Measurements from ENCODE around the gene NRXN3. TPM values are rescaled to one million over a fixed set of nuclear protein-coding genes. Genes with fewer than 3 reads are reported as not detected.
"Not testable (repeated sequence)": the region's sequence is repeated elsewhere in the genome, so short reads cannot be mapped to it uniquely, and the experiment has no call there.

NRXN3 gene
- total RNA-seq, 1 donor from 2014 or later: 2.5 TPM

- DNase-seq: no peak
These were observed 913.2 kb downstream of the NRXN3 start for GRCh38 chr14:79083356-79083755.

- DNase-seq: no peak
These were observed 914.7 kb downstream of the NRXN3 start for GRCh38 chr14:79084861-79085260.

- no peak for DNase-seq
These were observed 919.4 kb downstream of the NRXN3 start for GRCh38 chr14:79089576-79089975.

GRCh38 chr14:79090641-79091180, 920.5 kb downstream of the NRXN3 start:
- no peak for DNase-seq

- DNase-seq: no peak
These were observed 921.3 kb downstream of the NRXN3 start for GRCh38 chr14:79091381-79091963.

DNA sequence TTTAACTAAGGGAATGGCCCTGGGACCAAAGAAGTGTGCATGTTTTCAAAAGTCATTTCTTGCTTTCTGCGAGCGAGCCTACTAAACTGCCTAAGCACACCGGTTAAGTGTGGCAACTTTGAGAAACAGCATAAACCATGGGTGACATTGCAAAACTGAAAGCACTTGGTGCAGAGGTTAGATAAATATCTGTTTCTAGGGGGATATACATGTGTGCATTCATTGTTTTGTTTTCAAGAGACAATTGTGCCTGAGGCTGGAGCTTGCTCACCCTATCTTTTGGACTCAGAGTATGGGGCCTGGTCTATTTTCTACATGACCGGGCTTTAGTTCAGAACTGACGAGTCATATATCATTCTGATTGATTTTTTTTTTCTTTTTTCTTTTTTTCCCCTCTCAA, 923.4 kb downstream of the NRXN3 start:
- DNase-seq: no peak

DNA sequence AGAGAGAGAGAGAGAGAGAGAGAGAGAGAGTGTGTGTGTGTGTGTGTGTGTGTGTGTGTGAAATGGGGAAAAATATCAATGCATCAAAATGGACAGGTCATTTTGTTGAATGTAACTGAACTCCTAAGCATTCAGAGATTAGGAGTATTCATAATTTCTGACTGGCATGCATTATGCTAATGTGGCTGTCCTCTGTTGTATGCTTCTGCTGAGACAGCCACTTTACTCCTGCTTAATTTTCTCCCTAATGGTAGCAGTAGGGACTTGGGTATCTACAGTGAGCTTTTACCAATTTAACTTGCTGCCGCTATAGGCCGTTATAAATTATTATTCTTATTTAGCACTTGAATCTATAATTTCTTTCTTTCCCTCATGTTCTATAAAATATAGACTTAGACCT, 924.8 kb downstream of the NRXN3 start:
- no peak for DNase-seq

DNA sequence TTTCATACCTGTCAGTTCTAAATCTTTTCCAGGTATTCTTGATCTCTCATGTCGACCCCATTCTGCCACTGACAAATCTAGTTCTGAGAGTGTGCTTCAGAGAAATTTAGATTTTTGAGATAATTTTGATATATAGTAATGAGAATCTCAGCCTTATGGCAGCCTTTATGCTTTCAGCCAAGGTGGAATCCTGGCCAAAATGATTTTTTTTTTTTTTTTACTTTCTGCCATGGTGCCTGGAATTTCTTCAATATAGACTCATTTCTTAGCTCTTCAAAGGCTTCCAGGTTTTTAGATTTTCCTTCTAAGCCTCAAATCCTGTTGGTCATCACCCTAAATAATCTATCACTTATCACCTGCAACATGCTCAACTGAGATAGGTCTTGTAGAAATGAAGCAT, 926.6 kb downstream of the NRXN3 start:
- DNase-seq: no peak

DNA sequence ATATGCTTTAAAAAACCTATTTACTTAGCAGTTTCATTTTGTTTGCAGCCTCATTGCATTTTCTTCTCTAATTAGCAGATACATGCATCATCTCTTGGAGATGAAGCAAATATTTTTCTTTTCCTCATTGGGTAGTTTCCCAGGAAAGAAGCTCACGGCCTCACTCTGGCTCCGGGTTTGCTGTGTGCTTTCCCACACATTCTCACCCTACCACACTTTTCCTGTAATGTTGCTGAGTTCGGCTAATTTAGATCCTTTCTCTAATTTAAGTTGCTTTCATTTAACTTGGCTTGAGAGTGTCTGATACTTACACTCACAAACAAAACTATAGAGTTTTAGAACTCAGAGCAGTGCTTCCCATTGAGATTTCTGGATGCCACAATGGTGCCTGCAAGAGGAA, 928.2 kb downstream of the NRXN3 start:
- no peak for DNase-seq

GRCh38 chr14:79100578-79100977, 930.4 kb downstream of the NRXN3 start:
- DNase-seq: no peak

DNA sequence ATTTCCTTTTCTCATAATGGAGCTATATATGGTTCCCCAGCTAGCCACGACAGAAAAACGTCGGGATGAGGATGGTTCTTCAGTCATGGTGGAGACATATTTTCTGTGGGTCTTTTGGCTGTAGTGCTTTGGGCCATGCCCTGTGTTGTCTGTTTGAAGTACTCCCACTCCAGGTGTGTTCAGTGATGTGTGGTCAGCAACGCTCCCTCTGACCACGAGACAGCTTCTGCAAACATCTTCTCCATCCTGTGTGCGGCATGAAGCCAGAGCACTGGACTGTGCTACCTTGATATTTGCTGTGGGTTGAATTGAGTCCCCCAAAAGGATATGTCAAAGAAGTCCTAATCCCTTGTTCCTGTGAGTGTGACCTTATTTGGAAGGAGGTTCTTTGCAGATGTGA, 931.2 kb downstream of the NRXN3 start:
- no peak for DNase-seq

GRCh38 chr14:79103764-79104163, 933.6 kb downstream of the NRXN3 start:
- DNase-seq: no peak

DNA sequence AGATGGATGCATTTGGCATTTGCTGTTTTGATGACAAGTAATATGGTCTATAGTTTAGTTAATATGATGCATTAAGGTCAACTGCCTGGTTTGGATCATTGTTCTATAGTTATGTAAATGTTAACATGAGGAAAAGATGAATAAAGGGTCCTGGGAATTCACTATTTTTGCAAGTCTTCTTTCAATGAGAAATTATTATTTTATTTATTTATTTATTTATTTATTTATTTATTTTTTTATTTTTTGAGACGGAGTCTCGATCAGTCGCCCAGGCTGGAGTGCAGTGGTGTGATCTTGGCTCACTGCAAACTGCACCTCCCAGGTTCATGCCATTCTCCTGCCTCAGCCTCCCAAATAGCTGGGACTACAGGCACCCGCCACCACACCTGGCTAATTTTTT, 940.4 kb downstream of the NRXN3 start:
- not testable (repeated sequence) for DNase-seq

DNA sequence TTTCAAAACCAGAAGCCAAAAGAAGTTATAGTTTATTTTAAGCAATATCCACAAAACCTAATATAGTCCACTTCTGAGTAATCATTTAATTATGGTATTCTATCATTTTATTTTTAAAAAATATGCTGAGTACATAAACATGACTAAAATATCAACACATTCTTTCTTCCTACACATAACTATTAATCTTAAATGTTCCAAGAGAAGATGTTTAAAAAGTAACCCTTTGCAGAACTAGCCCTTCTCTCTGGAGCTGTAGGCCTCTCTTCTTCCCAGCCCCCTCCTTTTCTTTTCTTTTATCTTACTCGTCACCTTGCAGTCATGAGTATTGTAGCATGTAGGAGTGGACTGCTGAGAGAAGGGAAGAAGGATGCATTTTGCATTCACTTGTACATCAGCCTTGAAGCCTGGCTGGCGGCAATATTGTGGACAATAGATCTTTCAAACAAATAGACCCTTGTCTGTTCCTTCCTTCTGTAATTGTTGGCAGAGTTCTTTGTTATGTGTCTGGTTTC, 941.9 kb downstream of the NRXN3 start:
- no peak for DNase-seq

GRCh38 chr14:79117561-79117960, 947.4 kb downstream of the NRXN3 start:
- no peak for DNase-seq

- no peak for DNase-seq
These were observed 948.1 kb downstream of the NRXN3 start for GRCh38 chr14:79118291-79118690.

GRCh38 chr14:79134361-79134760, 964.2 kb downstream of the NRXN3 start:
- no peak for DNase-seq

- no peak for DNase-seq
These were observed 966.2 kb downstream of the NRXN3 start for GRCh38 chr14:79136071-79137044.

DNA sequence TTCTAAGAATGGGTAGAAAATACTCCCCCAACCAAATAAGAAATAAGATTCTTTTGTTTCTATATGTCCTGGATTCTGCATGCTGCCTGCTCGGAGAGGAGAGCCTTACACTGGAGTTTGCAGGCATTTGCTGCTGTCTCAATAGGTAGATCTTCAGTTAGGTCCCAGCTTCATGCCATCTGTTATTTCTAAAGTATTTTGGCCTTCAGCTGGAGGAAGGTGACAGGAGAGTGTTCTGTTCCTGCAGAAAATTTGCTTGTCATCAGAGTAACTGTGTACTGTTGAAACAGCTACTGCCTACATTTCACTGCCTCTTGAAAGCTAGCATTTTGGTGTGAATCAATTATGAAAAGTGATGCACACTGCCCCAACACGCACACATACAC, 966.9 kb downstream of the NRXN3 start:
- no peak for DNase-seq

- DNase-seq: no peak
These were observed 967.7 kb downstream of the NRXN3 start for GRCh38 chr14:79137836-79138235.

DNA sequence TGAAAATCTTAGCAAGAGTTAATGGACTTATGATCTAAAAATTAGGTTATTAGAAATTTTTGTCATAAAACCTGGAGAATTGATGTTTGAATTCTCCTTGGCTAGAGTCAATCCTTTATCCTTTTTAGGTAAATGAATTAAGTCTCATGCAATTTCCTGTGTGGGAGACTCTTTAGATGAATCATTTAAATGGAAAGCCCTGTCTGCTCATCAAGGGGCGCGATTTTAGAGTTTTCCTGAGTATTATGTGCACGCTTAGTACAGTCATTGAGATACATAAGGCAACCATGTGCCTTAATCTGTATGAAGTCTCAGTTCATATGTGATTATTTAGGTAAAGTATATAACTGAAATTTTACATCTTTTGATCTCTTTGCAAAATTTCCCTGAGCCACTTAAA, 974.7 kb downstream of the NRXN3 start:
- no peak for DNase-seq

DNA sequence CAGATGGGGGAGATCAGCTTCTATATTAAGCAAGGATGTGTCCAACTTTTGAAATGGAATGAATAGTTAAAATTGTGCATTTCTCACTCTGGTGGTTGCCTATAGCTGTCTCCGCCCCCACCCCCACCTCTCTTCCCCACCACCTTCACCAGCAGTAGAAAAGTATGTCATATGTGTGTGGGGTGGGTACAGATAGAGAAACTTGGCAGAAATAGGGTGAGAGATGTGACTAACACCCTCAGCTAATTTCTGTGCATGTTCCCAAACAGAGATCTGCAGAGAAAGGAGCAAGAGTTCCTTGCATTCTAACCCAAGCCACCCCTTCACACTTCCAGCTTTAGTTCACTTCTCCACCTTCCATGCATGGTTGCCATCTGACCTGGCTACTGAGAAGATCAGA, 980.1 kb downstream of the NRXN3 start:
- no peak for DNase-seq

GRCh38 chr14:79157369-79157768, 987.2 kb downstream of the NRXN3 start:
- DNase-seq: no peak
